ENCODE results near the gene PLPPR1. TPM values are rescaled to one million over a fixed set of nuclear protein-coding genes. Genes with fewer than 3 reads are reported as not detected.

The PLPPR1 gene
- total RNA-seq, 1 donor from 2014 or later, result not detected

DNA sequence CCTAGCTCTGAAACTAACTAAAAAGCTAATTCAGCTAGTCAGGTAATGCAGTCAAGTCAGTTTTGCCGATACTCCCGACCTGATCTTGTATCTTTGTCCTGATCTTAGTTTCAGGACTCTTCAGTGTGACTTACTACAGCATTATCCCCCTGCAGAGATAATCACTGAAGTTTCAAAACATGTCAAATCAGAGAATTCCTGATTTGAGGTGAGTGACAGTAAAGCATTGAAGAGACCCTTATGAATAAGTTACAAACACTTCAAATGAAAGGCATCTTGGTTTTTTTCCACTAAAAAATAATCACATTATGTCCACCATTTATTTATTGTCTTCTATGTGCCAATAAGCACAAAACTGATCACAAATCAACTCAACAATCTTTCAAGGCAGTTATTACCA, 308.7 kb downstream of the PLPPR1 start:
- DNase-seq (ENCODE audit: extremely low spot score, unreplicated experiment), result no peak
- no peak for TF ChIP-seq CTCF (IDR thresholded peaks at IDR 0.05)
- H3K36me3 Mint-ChIP-seq (ENCODE audit: unreplicated experiment), result no peaks in the 10 kb centered on the region
- peaks cover 10% of the 10 kb centered on the region for H3K27me3 Mint-ChIP-seq (ENCODE audit: unreplicated experiment)
- H3K27ac Mint-ChIP-seq (ENCODE audit: unreplicated experiment), result no peak overlapping the region
- H3K4me1 Mint-ChIP-seq (ENCODE audit: unreplicated experiment), result no peaks in the 10 kb centered on the region
- H3K4me3 Mint-ChIP-seq (ENCODE audit: unreplicated experiment), result no peak overlapping the region
- no peaks in the 10 kb centered on the region for H3K9me3 Mint-ChIP-seq (ENCODE audit: unreplicated experiment)

DNA sequence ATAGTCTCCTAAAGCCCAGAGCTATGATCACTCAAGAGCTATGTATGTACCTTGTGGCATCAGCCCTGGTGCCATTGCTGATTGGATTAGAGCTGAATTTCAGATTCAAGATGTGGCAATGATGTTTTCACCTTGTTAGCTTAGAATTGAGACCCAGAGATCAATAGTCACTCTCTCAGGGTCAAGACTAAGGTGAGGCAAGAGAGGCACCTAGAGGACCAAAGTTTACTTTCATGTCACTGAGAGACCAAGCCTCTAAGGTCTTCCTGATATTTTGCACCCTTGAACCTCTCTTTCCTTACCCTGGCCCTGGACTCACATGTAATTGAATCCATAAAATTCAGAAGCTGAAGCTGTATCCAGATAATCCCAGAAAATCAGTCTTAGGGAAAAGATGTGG, 313.4 kb downstream of the PLPPR1 start:
- Mint-ChIP-seq H3K27me3 (ENCODE audit: unreplicated experiment) (peaks cover 18% of the 10 kb centered on the region), H3K4me1 (ENCODE audit: unreplicated experiment) (no peaks in the 10 kb centered on the region), H3K36me3 (ENCODE audit: unreplicated experiment) (no peaks in the 10 kb centered on the region), H3K9me3 (ENCODE audit: unreplicated experiment) (no peaks in the 10 kb centered on the region), H3K4me3 (ENCODE audit: unreplicated experiment) (no peak overlapping the region), H3K27ac (ENCODE audit: unreplicated experiment) (no peak overlapping the region)
- DNase-seq (ENCODE audit: extremely low spot score, unreplicated experiment), result no peak
- no peak for TF ChIP-seq CTCF (IDR thresholded peaks at IDR 0.05)

DNA sequence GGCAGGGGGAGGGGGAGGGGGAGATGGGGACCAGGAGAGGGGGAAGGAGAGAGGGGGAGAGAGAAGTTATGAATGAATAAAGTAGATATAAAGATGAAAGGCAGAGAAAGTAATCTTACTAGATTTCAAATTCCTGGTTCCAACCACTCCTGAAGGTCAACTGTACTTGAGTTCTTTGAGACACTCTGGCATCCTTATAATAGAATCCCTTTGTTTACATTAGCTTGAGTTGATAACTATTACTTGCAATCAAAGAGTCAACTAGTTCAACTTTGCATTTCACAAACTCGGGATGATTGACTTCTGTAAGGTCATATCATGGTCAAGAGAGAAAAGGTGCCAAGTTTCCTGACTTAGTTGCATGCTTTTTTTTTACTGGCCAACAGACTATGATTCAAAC, 314.1 kb downstream of the PLPPR1 start:
- TF ChIP-seq CTCF (IDR thresholded peaks at IDR 0.05), result no peak
- Mint-ChIP-seq H3K36me3 (ENCODE audit: unreplicated experiment) (no peaks in the 10 kb centered on the region), H3K27ac (ENCODE audit: unreplicated experiment) (no peak overlapping the region), H3K9me3 (ENCODE audit: unreplicated experiment) (no peaks in the 10 kb centered on the region), H3K4me3 (ENCODE audit: unreplicated experiment) (no peak overlapping the region), H3K4me1 (ENCODE audit: unreplicated experiment) (no peaks in the 10 kb centered on the region), H3K27me3 (ENCODE audit: unreplicated experiment) (peaks cover 18% of the 10 kb centered on the region)
- DNase-seq (ENCODE audit: extremely low spot score, unreplicated experiment), result no peak

GRCh38 chr9:101350285-101350684, 321.8 kb downstream of the PLPPR1 start:
- no peak for TF ChIP-seq CTCF (IDR thresholded peaks at IDR 0.05)
- Mint-ChIP-seq H3K4me1 (ENCODE audit: unreplicated experiment) (no peaks in the 10 kb centered on the region), H3K36me3 (ENCODE audit: unreplicated experiment) (no peaks in the 10 kb centered on the region), H3K9me3 (ENCODE audit: unreplicated experiment) (no peaks in the 10 kb centered on the region), H3K27me3 (ENCODE audit: unreplicated experiment) (peaks cover 18% of the 10 kb centered on the region), H3K4me3 (ENCODE audit: unreplicated experiment) (no peak overlapping the region), H3K27ac (ENCODE audit: unreplicated experiment) (no peak overlapping the region)
- no peak for DNase-seq (ENCODE audit: extremely low spot score, unreplicated experiment)

- Mint-ChIP-seq H3K4me1 (ENCODE audit: unreplicated experiment) (no peaks in the 10 kb centered on the region), H3K27me3 (ENCODE audit: unreplicated experiment) (peaks cover 13% of the 10 kb centered on the region), H3K9me3 (ENCODE audit: unreplicated experiment) (no peaks in the 10 kb centered on the region), H3K36me3 (ENCODE audit: unreplicated experiment) (no peaks in the 10 kb centered on the region), H3K4me3 (ENCODE audit: unreplicated experiment) (no peak overlapping the region), H3K27ac (ENCODE audit: unreplicated experiment) (no peak overlapping the region)
- DNase-seq (ENCODE audit: extremely low spot score, unreplicated experiment), result no peak
- no peak for TF ChIP-seq CTCF (IDR thresholded peaks at IDR 0.05)
Observed at GRCh38 chr9:101352892-101353463, 324.5 kb downstream of the PLPPR1 start.
